GM19351 (cell line): ENCODE data around the gene ATIC.

Experiments used
- ATAC-seq: cut with Tn5 transposase; IDR thresholded peaks from one replicate; pipeline ENCODE4 v1.9.1; 2021; ENCODE audit warnings: mild to moderate bottlenecking, moderate library complexity; ENCODE audit not compliant: unreplicated experiment

Gene ATIC

DNA sequence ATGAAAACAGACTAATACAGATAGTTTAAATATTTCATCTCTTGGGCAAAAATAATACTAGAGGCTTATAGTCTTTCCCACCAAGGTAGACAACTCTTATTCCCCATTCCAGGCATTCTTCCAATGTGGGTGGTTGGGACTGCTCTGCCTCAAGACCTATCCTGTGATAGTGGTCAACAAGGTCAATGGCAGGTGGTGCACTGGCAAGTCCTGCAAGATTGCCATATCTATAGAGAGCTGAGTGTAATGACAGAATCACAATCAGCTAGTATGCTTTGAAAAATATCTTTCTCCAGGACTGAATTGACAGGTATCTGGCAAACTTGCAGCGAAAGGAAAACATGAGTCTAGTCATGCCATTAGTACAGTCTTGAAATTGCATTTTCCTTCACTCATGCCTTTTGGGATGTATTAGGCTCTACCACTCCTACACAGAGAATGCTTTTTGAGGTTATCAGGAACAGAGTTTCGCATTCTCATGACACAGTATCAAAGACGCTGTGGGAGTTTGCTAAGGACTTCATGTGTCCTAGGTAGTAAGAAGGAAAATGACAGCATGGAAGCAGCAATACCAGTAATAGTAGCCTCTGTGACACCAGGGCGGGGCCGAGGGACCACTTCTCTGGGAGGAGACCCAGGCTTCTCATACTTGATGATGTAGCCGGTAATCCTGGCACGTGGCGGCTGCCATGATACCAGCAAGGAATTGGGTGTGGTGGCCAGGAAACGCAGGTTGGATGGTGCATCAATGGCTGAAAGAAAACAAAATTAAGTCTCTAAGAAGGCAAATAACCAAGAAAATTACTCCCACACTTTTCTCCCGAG is 63.0 kb downstream of the ATIC start:
- no peak for ATAC-seq

DNA sequence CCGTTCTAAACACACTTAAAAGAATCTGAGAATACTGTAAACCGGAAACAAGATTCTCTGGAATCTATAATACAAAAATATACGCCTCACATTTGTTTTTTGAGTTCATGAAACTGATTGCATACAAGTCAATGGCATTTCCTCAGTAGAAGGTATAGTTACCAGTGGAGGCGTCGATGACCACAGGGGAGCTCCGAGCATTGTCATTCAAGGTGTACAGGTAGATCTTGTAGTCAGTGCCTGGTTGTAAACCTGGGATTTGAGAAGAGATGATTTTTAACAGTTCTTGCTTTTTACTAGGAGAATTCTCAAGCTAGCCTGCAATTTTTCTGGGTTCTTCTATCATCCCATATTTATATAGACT is 63.6 kb downstream of the ATIC start:
- no peak for ATAC-seq

DNA sequence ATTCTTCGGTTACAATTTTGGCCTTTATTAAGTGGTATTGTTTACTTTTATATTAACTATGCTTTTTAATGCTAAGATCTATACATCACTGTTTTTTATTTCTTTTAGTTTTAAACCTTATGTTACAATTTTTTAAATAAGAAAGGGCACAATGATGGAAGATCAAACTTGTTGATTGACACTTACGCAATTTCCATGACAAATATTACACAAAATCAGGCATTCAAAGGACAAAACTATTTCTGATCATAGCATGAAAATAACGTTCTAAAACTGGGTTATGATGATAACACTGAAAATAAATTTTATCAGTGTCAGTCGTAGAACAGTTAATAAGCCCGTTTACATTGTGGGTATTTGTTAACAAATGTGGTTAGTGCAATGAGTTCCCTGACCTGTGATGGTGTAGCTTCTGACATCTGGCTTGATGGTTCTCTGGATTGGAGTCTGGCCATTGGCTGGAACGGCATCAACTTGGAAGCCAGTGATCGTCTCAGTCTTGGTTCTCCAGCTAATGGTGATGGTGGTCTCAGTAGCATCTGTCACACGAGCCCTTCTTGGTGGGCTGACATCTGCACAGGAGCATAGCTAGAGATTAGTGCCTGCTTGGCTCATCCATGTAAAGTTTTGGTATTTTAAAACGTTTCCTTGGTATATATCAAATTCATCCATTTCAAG is 64.4 kb downstream of the ATIC start:
- ATAC-seq: no peak

DNA sequence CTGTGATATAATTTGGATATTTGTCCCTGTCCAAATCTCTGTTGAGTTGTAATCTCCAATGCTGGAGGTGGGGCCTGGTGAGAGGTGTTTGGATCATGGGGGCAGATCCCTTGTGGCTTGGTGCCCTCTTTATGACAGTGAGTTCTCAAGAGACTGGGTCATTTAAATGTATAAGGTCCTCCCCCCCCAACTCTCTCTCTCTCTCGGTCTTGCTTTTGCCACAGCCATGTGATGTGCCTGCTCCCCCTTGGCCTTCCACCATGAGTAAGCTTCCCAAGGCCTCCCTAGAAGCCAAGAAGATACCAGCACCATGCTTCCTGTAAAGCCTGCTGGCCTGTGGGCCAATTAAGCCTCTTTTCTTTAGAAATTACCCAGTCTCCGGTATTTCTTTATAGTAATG is 65.4 kb downstream of the ATIC start:
- ATAC-seq: no peak

DNA sequence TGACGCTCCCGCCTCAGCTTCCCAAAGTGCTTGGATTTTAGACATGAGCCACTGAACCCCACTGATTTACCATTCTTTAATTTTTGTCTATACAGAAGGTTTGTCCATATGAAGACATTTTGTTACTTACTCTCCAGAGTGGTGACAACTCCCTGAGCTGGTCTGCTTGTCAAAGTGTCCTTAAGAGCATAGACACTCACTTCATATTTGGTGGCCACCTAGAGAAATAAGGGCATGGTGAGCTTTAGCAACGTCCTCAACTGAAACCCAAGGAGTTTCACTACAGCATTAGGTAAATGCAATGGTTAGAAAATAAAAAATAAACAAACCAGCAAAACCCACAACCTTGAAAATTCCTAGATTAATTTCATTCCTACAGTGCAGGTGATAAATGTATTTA is 66.2 kb downstream of the ATIC start:
- ATAC-seq: no peak

DNA sequence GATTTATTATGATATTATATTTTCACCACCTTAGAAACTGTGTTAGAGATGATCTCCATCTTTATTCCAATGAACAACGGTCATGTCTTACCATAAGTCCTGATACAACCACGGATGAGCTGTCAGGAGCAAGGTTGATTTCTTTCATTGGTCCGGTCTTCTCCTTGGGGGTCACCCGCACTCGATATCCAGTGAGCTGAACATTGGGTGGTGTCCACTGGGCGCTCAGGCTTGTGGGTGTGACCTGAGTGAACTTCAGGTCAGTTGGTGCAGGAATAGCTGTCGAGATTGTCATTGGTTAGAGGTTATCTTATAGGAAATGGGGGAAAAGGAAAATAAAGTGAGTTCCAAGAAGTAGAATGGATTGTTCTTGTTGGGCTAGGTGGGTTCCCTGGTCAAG is 67.2 kb downstream of the ATIC start:
- no peak for ATAC-seq

DNA sequence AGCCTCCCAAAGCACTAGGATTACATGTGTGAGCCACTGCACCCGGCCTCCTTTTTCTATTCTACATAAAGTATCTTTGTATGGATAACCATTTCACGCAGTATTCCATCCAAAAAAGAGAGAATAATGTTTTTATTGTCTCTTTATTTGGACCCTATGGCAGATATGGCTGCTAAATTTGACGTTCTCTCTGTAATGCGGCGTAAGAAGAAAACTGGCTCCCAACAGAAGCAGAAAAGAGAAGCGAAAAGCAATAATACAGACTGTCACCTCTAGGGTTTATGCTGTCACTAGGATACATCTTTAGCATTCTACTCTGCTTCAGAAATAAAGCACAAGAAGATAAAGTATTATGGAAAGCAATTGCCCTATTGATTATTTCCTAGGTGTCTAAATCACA is 68.1 kb downstream of the ATIC start:
- ATAC-seq: no peak

DNA sequence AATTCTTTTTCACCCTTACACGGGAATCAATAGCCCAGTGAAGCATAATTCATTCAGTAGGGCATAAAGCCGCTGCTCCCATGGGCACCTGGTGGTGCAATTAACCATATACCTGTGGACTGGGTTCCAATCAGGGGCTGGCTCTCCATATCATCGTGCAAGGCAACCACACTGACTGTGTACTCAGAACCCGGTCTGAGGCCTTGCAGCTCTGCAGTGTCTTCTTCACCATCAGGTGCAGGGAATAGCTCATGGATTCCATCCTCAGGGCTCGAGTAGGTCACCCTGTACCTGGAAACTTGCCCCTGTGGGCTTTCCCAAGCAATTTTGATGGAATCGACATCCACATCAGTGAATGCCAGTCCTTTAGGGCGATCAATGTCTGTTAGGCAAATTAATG is 68.8 kb downstream of the ATIC start:
- ATAC-seq: no peak

DNA sequence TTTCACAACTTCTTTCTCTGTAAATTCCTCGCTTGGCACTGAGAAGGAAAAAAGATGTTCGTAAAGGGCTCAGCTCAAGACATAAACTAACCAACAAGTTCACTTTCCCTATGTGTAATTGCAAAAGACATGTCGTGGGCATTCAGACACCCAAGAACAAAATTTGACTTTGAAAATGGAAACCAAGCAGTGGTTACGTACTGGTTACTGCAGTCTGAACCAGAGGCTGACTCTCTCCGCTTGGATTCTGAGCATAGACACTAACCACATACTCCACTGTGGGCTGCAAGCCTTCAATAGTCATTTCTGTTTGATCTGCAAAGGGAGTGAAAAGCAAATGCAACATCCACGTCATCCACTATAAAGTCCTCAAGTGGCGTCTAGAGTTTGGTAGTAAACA is 70.2 kb downstream of the ATIC start:
- no peak for ATAC-seq

DNA sequence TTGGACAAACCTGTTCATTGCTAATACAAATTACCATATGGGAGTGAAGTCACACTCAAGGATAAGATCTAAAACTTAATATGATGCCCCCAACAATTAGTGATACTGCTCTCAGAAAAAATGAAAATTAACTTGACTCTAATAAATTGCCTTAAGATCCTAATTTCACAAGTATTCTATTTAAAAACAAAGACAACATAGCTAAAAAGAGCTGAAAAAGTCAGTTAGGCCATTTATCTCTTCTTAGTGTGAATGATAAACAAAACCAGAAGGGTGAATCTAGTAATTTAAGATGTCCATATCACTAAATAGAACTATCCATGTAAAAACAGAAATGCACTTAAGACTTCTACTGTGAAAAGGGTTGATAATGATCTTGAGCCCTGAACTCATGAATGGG is 70.6 kb downstream of the ATIC start:
- ATAC-seq: no peak

DNA sequence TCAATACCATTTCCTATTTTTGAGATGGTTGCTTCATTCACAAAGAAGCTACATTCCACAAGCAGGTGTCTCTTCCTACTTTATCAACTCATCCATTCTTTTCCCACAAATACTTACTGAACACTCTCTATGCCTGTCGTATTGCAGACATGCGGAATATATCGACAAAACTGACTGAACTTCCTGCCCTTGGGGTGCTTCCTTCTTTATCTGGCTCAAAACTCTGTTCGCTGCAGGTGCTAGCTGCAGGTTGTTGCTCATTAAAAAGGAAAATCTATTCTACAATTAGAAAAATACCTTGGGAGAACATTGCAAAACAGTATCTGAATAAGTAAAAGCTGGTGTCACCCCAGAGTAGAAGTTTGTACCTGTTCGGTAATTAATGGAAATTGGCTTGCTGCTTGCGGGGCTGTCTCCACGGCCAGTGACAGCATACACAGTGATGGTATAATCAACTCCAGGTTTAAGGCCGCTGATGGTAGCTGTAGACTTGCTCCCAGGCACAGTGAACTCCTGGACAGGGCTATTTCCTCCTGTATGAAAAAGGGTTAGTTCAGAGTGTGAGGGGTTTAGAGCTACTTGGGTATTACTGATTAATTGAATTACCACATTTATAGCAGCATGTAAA is 71.9 kb downstream of the ATIC start:
- ATAC-seq: no peak

DNA sequence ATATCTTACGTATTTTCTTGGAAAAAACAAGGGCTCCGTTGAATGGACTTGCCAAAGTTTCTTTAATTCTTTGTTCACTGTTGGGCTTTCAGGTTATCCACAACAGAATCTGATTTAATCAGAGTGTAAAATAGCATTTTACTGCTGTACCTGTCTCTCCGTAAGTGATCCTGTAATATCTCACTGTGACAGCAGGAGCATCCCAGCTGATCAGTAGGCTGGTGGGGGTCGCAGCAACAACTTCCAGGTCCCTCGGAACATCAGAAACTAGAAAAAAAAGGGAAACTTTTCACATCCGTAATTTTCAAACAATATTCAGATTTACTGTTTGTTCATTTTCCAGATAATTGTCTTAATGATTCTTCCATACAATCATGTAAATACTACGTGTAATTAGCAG is 72.9 kb downstream of the ATIC start:
- ATAC-seq: no peak

DNA sequence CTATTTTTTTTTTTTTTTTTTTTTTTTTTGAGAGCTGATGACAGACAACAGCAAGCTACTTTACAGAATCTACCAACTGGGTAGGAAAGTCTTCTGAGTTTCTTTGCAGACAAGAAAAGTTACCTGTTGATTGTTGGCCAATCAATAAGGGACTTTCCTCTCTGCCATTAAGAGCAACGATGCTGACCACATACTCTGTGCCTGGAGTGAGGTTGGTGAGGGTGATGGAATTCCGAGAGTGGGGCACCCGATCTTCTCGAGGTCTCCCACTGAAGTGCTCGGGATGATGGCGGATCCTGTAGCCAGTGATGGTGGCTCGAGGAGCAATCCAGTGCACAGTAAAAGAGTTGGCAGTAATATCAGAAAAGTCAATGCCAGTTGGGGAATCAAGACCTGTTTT is 74.7 kb downstream of the ATIC start:
- no peak for ATAC-seq

DNA sequence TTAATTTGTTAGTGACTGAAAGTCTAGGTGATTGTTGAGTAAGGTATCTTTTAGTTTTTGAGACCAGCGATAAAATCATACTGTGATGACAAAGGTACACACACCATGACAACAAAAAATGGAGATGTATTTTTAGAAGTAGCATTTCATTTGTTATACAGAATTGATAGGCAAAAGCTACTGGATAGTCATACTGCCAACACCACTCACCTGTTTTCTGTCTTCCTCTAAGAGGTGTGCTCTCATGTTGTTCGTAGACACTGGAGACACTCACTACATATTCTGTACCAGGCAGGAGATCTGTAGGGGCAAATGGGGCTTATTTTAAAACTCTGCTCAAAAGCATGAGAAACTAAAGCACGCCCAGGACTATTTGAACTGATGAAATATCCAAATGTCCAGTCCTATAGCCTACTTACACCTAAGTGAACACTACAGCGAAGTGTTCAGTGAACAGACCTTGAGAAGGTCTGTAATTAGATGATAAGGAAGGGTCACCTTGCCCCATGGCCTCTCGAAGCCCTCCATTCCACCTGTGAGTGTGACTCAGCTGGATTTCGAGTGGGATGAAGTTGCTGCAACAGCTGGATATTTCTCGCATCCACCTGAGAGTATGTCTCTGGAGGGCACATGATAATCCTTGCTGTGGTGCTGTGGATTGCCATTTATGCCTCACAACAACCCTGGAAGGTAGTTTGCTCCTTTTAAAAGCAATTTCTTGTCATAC is 76.3 kb downstream of the ATIC start:
- no peak for ATAC-seq

DNA sequence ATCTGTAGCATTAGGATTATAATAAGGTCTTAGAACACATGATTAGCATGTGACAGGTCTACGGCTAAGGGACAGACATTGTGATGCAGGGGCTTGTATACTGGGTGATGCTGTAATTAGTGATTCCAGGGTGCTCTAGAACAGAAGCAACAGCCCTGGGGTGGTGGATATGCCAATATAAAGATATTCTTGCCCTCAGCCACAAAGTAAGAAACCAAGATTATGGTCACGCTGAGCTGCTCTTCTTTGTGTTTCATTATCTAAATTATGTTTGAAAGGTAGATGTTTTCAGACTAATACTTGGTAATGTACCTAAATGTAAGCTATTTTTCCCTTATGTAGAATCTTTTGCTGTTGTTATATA is 78.7 kb downstream of the ATIC start:
- no peak for ATAC-seq

DNA sequence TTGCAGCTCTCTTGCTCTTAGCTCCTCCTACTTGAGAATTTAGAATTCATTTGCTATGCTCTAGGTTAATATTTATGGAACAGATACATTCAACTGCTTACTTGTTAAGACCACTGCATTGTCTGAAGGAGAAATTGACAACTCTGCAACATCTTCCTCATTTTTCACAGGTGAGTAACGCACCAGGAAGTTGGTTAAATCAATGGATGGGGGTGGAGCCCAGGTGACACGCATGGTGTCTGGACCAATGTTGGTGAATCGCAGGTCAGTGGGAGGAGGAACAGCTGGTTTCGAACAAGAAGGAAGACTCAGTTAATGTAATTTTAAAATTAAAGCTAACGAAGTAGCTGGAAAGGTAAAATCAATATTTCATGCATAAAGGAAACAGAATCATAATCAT is 79.7 kb downstream of the ATIC start:
- no peak for ATAC-seq

DNA sequence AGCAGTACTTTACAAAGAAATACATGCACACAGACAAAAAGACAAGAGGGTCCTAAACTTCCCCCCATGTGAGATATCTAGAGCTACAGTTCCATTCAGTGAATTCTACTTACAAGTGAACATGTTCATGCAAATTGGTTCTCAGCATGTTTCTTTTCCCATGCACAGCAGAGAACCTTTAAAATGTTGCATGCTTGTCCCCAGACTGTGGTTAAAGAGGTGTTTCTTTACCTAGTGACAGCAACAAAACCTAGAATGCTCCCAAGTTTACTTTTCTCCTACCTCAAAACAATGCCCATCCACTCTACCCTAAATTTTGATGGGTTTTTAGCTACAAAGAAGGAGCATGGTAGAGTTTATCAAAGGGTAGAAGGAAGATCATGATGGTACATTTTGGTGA is 80.3 kb downstream of the ATIC start:
- ATAC-seq: no peak

DNA sequence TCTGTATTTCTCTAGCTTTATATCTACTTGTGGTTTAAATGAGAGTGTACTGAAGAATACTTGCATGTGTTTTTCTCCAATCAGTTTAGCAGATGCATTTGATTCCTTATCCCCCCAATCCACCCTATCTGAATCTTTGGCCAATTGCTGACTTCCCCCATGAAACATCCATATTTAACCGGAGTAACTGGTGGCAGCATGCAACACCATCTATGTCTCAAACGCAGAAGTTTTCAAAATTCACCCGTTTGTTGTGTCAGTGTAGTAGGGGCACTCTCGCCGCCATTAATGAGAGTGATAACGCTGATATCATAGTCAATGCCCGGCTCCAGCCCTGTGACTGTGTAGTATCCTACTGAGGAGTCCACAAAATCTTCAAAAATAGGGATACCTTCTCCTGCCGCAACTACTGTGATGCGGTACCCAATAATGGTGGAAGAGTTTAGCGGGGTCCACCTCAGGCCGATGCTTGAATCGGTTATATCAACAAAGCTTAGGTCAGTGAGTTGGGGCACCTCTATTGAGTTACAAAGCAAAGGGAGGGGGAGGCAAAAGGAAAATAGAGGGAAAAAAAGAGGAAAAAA is 80.9 kb downstream of the ATIC start:
- ATAC-seq: no peak

DNA sequence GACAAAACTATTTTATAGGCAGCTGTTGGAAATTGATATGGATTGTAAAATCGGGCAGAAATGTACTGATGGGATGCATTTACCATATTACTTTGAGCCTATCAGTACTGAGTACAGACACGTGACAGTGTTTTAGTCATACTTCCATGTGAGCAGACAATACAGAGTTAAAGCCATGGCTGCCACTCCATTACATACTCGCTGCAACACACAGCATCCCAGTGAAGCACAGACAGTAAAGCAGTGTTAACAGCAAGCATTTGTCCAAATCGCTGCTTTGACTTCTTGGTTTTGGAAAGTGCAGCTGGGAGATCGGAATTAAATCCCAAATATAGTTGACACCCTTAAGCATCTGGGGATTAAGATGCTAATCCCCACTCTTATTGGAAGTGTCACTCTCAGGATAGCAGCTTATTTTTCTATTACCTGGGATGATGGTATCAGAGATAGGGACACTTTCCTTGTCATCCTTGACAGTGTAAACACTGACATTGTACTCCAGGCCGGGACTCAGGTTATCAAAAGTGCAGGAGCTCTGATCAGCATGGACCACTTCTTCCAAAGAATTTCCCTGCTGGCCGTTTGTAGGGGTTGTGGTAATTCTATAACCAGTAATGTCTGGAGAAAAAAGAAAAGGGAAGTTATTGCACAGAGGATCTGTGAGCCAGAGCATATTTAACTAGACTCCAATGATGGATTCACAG is 82.4 kb downstream of the ATIC start:
- no peak for ATAC-seq

DNA sequence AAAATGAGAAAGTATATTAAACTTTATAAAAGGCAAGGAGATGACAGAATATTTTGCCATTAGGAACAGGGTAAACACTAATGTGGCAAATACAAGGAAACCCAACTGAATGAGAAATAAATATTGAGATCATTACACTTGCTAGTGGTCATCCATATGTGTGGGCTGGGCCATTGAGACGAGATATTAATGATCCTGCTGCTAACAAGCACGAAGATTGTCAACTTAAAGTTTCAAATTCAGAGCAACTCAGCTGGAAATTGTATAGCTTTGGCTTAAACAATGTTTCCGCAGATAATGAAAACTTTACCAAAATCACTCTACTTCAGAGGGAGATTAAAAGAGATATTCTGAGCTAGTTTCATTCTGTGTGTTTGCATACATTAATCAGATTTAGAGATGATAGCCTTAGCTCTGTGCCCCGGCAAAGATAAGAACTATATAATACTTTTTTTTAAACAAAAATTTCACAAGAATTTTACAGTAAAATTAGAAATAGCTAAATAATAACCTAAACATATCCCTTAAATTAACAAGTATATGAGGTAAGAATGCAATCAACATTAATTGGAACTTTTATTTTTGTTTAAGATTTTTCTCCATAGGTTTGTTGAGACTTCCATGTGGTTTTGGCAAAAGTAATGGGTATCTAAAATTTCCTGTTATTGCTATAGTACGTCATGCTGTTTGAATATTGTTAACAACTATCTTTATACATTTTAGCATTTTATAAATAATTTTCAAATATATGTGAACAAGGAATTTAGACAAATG is 84.0 kb downstream of the ATIC start:
- no peak for ATAC-seq
